HepG2 (cell line): ENCODE data around the gene AGMO. TPM values are rescaled to one million over a fixed set of nuclear protein-coding genes. Genes with fewer than 3 reads are reported as not detected.
A peak's percentile ranks its signal among the peaks of the same experiment; 100 is the strongest.

Source experiments
- ATAC-seq: fragments of 200-7000 bp; cut with Tn5 transposase; 3 replicates; pipeline ENCODE4 v1.9.1; 2020; ENCODE audit warnings: mild to moderate bottlenecking, moderate library complexity
- BruUV-seq: library from RNA; stranded (reverse); fragments of 400-500 nt; replicated peaks from 2 replicates; lab custom pipeline; 2021; lab: Mats Ljungman, UMichigan
- CTCF ChIA-PET: fragments of 300-600 bp; formaldehyde crosslinking; extraction: SDS; loops from one replicate; lab custom pipeline; 2021; ENCODE audit warnings: low total read pairs, inconsistent platforms, low intra/inter-chr PET ratio; lab: Yijun Ruan, JAX
- POLR2A ChIA-PET: fragments of 350-600 bp; sonication (Branson Sonifier 250); formaldehyde crosslinking; loops from one replicate; lab custom pipeline; 2020; ENCODE audit warnings: antibody characterized with exemption, inconsistent platforms; lab: Yijun Ruan, JAX
- DNase-seq: peaks from one replicate; pipeline ENCODE4 v3.0.0-alpha.2; 2015; ENCODE audit warnings: low spot score
- FAIRE-seq: peaks from 3 replicates; lab custom pipeline; 2011; peaks lifted over from hg19 to GRCh38; lab: Jason Lieb, UNC
- H2AFZ ChIP-seq: one replicate; pipeline ENCODE4 v1.6.1; 2011; ENCODE audit warnings: low read length, inconsistent platforms
- H3K27ac ChIP-seq: fragments of 300-600 bp; 3 replicates; pipeline ENCODE4 v1.8.0; 2011; ENCODE audit warnings: mixed run types, mild to moderate bottlenecking, mixed read lengths, low read length, inconsistent platforms; ENCODE audit not compliant: insufficient read depth; ENCODE audit errors: extremely low read length
- H3K27me3 ChIP-seq, 2 experiments: fragments of 200-600 bp in 1 of 2; 2 replicates in 1 of 2; 3 replicates in 1 of 2; pipeline versions ENCODE4 v1.6.0 to v1.8.0; 2011; ENCODE audit warnings: low read length in 2 of 2, mild to moderate bottlenecking in 2 of 2, moderate library complexity in 2 of 2, inconsistent platforms in 1 of 2; ENCODE audit not compliant: insufficient read depth in 2 of 2, control insufficient read depth in 1 of 2
- H3K36me3 ChIP-seq, 2 experiments: fragments of 200-600 bp in 1 of 2; replicated peaks in 1 of 2; 2 replicates in 1 of 2; 3 replicates in 1 of 2; pipeline versions ENCODE4 v1.5.1 to v1.8.0; 2011; ENCODE audit warnings: low read length in 2 of 2, inconsistent platforms in 1 of 2; ENCODE audit not compliant: insufficient read depth in 2 of 2, control insufficient read depth in 1 of 2
- H3K4me1 ChIP-seq: 2 replicates; pipeline ENCODE4 v1.5.1; 2012; ENCODE audit warnings: low read length, inconsistent platforms; ENCODE audit not compliant: insufficient read depth
- H3K4me2 ChIP-seq: 2 replicates; pipeline ENCODE4 v1.6.0; 2011; ENCODE audit warnings: low read depth, low read length, inconsistent platforms
- H3K4me3 ChIP-seq, 3 experiments: fragments of 200-600 bp in 1 of 3; sonication (generic), shearing (Covaris generic) in 1 of 3; replicated peaks in 1 of 3; 2 replicates each; pipeline ENCODE4 v1.5.1; 2011 to 2016; ENCODE audit warnings: low read length in 3 of 3, inconsistent platforms in 2 of 3, low read depth in 2 of 3, mild to moderate bottlenecking in 2 of 3, control low read depth in 1 of 3, mixed read lengths in 1 of 3; ENCODE audit not compliant: insufficient read depth in 1 of 3
- H3K79me2 ChIP-seq: one replicate; pipeline ENCODE4 v1.6.1; 2011; ENCODE audit warnings: low read length, inconsistent platforms; ENCODE audit not compliant: insufficient read depth
- H3K9ac ChIP-seq: 2 replicates; pipeline ENCODE4 v1.6.0; 2011; ENCODE audit warnings: mild to moderate bottlenecking, low read depth, low read length, inconsistent platforms; ENCODE audit not compliant: insufficient read depth
- H3K9me3 ChIP-seq: 2 replicates; pipeline ENCODE4 v1.5.1; 2012; ENCODE audit warnings: mild to moderate bottlenecking, low read length
- H4K20me1 ChIP-seq: 2 replicates; pipeline ENCODE4 v1.6.0; 2011; ENCODE audit warnings: inconsistent platforms, mild to moderate bottlenecking, low read length, moderate library complexity; ENCODE audit not compliant: insufficient read depth
- SETDB1 ChIP-seq: sonication (generic); formaldehyde crosslinking; IDR thresholded peaks from 2 replicates; pipeline ENCODE4 v1.5.1; 2020; ENCODE audit warnings: missing genetic modification reagents, mild to moderate bottlenecking, borderline replicate concordance
- STAG1 ChIP-seq: sonication (generic); formaldehyde crosslinking; IDR thresholded peaks from 2 replicates; pipeline ENCODE4 v1.4.0; 2020; ENCODE audit warnings: missing genetic modification reagents
- TAF15 ChIP-seq: fragments of 200-400 bp; formaldehyde crosslinking; IDR thresholded peaks from one replicate; pipeline ENCODE4 v1.6.1; 2018; ENCODE audit warnings: mild to moderate bottlenecking, low read depth, low read length; ENCODE audit not compliant: poor library complexity, severe bottlenecking
- WGBS: methylation state at CpG from one replicate; pipeline ENCODE4 v1.1.6; 2017; ENCODE audit warnings: low lambda C conversion rate; 5-methylcytosine and 5-hydroxymethylcytosine counted together
- in situ Hi-C: cut with HindIII; loops from 2 replicates; pipeline ENCODE4 v1.10.0; 2017; ENCODE audit warnings: low pct_unique_long_range_greater_than_20kb; ENCODE audit not compliant: extremely low pct_ligation_motif_present
- intact Hi-C: fragments of 100-400 bp; cut with micrococcal nuclease; formaldehyde crosslinking; loops from one replicate; pipeline ENCODE4 v1.10.0; 2022; ENCODE audit not compliant: unreplicated experiment
- polyA plus RNA-seq, 8 experiments: library from polyadenylated mRNA; depleted of rRNA in 3 of 8; stranded (reverse) in 7 of 8; unstranded in 1 of 8; fragments of >200 nt; fragmentation: Illumina TruSeq in 4 of 8; extraction: Trizol in 4 of 8; gene quantifications; 2 replicates each; pipeline versions ENCODE4 v1.2.1 to v1.2.3, GENCODE V29; 2011 to 2016; ENCODE audit warnings: low read depth in 4 of 8, missing spikeins in 1 of 8, mixed read lengths in 1 of 8; ENCODE audit not compliant: insufficient read depth in 1 of 8
- total RNA-seq, 5 experiments: library from RNA; depleted of rRNA; stranded (reverse); fragments of >200 nt; fragmentation: Illumina TruSeq; extraction: Trizol; gene quantifications; 2 replicates each; pipeline ENCODE4 v1.2.3, GENCODE V29; 2016; ENCODE audit warnings: low read depth in 1 of 5

AGMO gene
- total and polyA plus RNA-seq, 2 of the 13 experiments (the other 11 are each of a cell fraction or from before 2014, with no cell fraction given), result 0.22 to 0.50 TPM

- ChIA-PET CTCF (interaction anchor here (1.0 to 1.8 kb wide), 2 partner anchors 395 to 745 kb away, joined by 3 to 9 read pairs; no protein-coding TSS in a partner anchor), POLR2A (no interaction called here)
- Histone ChIP-seq H3K9ac (no peak overlapping the region), H3K79me2 (no peaks in the 10 kb centered on the region), H3K36me3 (no peaks in the 10 kb centered on the region), H3K27me3 (no peaks in the 10 kb centered on the region), H3K9me3 (peaks cover 41% of the 10 kb centered on the region), H3K27ac (no peak overlapping the region), H3K4me2 (no peak overlapping the region), H3K4me1 (no peaks in the 10 kb centered on the region), H2AFZ (no peak overlapping the region), H4K20me1 (no peaks in the 10 kb centered on the region), H3K4me3 (no peak overlapping the region)
- BruUV-seq, result no TSS peak
- WGBS, result 54% methylated on average over 3 of the region's 3 CpGs
- TF ChIP-seq SETDB1 (CRISPR knock-in tag) (no peak), STAG1 (peak; percentile 38; the same call in 1 of the 2 replicates)
- FAIRE-seq, result no peak
- DNase-seq, result peak; percentile 3
- in situ Hi-C loops, result no loop called here
- no peak for ATAC-seq
- intact Hi-C loops, result loop anchor here (1.0 kb wide), 2 partner anchors 395 to 745 kb away; no protein-coding TSS in a partner anchor
Measured at GRCh38 chr7:15326044-15326644, 235.7 kb downstream of the AGMO start.

GRCh38 chr7:15323550-15323949 lies 238.3 kb downstream of the AGMO start:
- no peak overlapping the region for H3K9ac ChIP-seq
- no peaks in the 10 kb centered on the region for H3K36me3 ChIP-seq
- no peaks in the 10 kb centered on the region for H4K20me1 ChIP-seq
- no peak overlapping the region for H3K4me3 ChIP-seq
- BruUV-seq, result no TSS peak
- H2AFZ ChIP-seq, result no peak overlapping the region
- H3K4me1 ChIP-seq, result no peaks in the 10 kb centered on the region
- no peak overlapping the region for H3K27ac ChIP-seq
- DNase-seq, result no peak
- peaks cover 26% of the 10 kb centered on the region; the same call in 1 of the 2 replicates for H3K9me3 ChIP-seq
- no peaks in the 10 kb centered on the region for H3K27me3 ChIP-seq
- no peak for TF ChIP-seq TAF15
- ChIA-PET POLR2A (no interaction called here), CTCF (no interaction called here)
- 38% methylated on average over 6 of the region's 6 CpGs for WGBS
- H3K79me2 ChIP-seq, result no peaks in the 10 kb centered on the region
- ATAC-seq, result no peak
- H3K4me2 ChIP-seq, result no peak overlapping the region
- intact Hi-C loops (no loop called here), in situ Hi-C loops (loop anchor here (25.0 kb wide), 2 partner anchors 389 to 739 kb away; no protein-coding TSS in a partner anchor)
- no peak for FAIRE-seq
